Measurements from ENCODE around the gene CNTNAP2.
"Not testable (repeated sequence)": the region's sequence is repeated elsewhere in the genome, so short reads cannot be mapped to it uniquely, and the experiment has no call there.

CNTNAP2 gene

GRCh38 chr7:148402159-148402558 lies 2285.6 kb downstream of the CNTNAP2 start:
- DNase-seq (ENCODE audit: low spot score): no peak

GRCh38 chr7:148403466-148403993 lies 2286.9 kb downstream of the CNTNAP2 start:
- DNase-seq (ENCODE audit: low spot score): no peak

GRCh38 chr7:148408307-148408706 lies 2291.7 kb downstream of the CNTNAP2 start:
- no peak for DNase-seq (ENCODE audit: low spot score)

GRCh38 chr7:148410905-148411304 lies 2294.3 kb downstream of the CNTNAP2 start:
- DNase-seq (ENCODE audit: low spot score): no peak

- DNase-seq (ENCODE audit: low spot score): no peak
Observed at GRCh38 chr7:148412691-148413090, 2296.1 kb downstream of the CNTNAP2 start.

- DNase-seq (ENCODE audit: low spot score): no peak
Observed at GRCh38 chr7:148419856-148420832, 2303.5 kb downstream of the CNTNAP2 start.

- no peak for DNase-seq (ENCODE audit: low spot score)
Observed at GRCh38 chr7:148422030-148422429, 2305.4 kb downstream of the CNTNAP2 start.

GRCh38 chr7:148426393-148426792 lies 2309.8 kb downstream of the CNTNAP2 start:
- not testable (repeated sequence) for DNase-seq (ENCODE audit: low spot score)

- DNase-seq (ENCODE audit: low spot score): not testable (repeated sequence)
Observed at GRCh38 chr7:148430690-148431089, 2314.1 kb downstream of the CNTNAP2 start.

- DNase-seq (ENCODE audit: low spot score): no peak
Observed at GRCh38 chr7:148433521-148434180, 2317.1 kb downstream of the CNTNAP2 start.

GRCh38 chr7:148434181-148434757 lies 2317.7 kb downstream of the CNTNAP2 start:
- DNase-seq (ENCODE audit: low spot score): no peak

GRCh38 chr7:148434887-148435286 lies 2318.3 kb downstream of the CNTNAP2 start:
- DNase-seq (ENCODE audit: low spot score): no peak

- DNase-seq (ENCODE audit: low spot score): no peak
Observed at GRCh38 chr7:148435715-148436114, 2319.1 kb downstream of the CNTNAP2 start.

- DNase-seq (ENCODE audit: low spot score): no peak
Observed at GRCh38 chr7:148436135-148436534, 2319.5 kb downstream of the CNTNAP2 start.

GRCh38 chr7:148436571-148436970 lies 2320.0 kb downstream of the CNTNAP2 start:
- no peak for DNase-seq (ENCODE audit: low spot score)

- no peak for DNase-seq (ENCODE audit: low spot score)
Observed at GRCh38 chr7:148437043-148437442, 2320.4 kb downstream of the CNTNAP2 start.

- no peak for DNase-seq (ENCODE audit: low spot score)
Observed at GRCh38 chr7:148442141-148442655, 2325.6 kb downstream of the CNTNAP2 start.

- no peak for DNase-seq (ENCODE audit: low spot score)
Observed at GRCh38 chr7:148442933-148443332, 2326.3 kb downstream of the CNTNAP2 start.

GRCh38 chr7:148445260-148446044 lies 2328.9 kb downstream of the CNTNAP2 start:
- no peak for DNase-seq (ENCODE audit: low spot score)

GRCh38 chr7:148447221-148447849 lies 2330.7 kb downstream of the CNTNAP2 start:
- no peak for DNase-seq (ENCODE audit: low spot score)

- not testable (repeated sequence) for DNase-seq (ENCODE audit: low spot score)
Observed at GRCh38 chr7:148451526-148451925, 2334.9 kb downstream of the CNTNAP2 start.

All from hepatic stellate cell (primary cell).